ENCODE data around the gene HOXC10.

Gene HOXC10

GRCh38 chr12:53966385-53967133, 18.4 kb upstream of the HOXC10 start:
- Histone ChIP-seq H3K27ac (no peak overlapping the region), H3K4me3 (peak overlapping the region; percentile 47)
- TF ChIP-seq CTCF (IDR thresholded peaks at IDR 0.05): no peak
- no peak for DNase-seq (ENCODE audit: low spot score)

- Histone ChIP-seq H3K4me3 (no peak overlapping the region), H3K27ac (no peak overlapping the region)
- DNase-seq (ENCODE audit: low spot score): no peak
- no peak for TF ChIP-seq CTCF (IDR thresholded peaks at IDR 0.05)
Measured at GRCh38 chr12:53967421-53967925, 17.5 kb upstream of the HOXC10 start.

GRCh38 chr12:53968214-53969127, 16.5 kb upstream of the HOXC10 start:
- TF ChIP-seq CTCF (IDR thresholded peaks at IDR 0.05): no peak
- Histone ChIP-seq H3K4me3 (no peak overlapping the region), H3K27ac (no peak overlapping the region)
- no peak for DNase-seq (ENCODE audit: low spot score)

- no peak overlapping the region for H3K27ac ChIP-seq
- no peak for DNase-seq (ENCODE audit: low spot score)
- TF ChIP-seq CTCF (IDR thresholded peaks at IDR 0.05): no peak
- no peak overlapping the region for H3K4me3 ChIP-seq
Measured at GRCh38 chr12:53969588-53970259, 15.2 kb upstream of the HOXC10 start.

- H3K27ac ChIP-seq: no peak overlapping the region
- TF ChIP-seq CTCF (IDR thresholded peaks at IDR 0.05): no peak
- DNase-seq (ENCODE audit: low spot score): no peak
- no peak overlapping the region for H3K4me3 ChIP-seq
Measured at GRCh38 chr12:53970451-53970850, 14.5 kb upstream of the HOXC10 start.

- DNase-seq (ENCODE audit: low spot score): no peak
- no peak for TF ChIP-seq CTCF (IDR thresholded peaks at IDR 0.05)
- H3K4me3 ChIP-seq: no peak overlapping the region
Measured at GRCh38 chr12:53971129-53971528, 13.8 kb upstream of the HOXC10 start.

More at GRCh38 chr12:53971129-53971528, 13.8 kb upstream of the HOXC10 start:
- no peak overlapping the region for H3K27ac ChIP-seq

Measured in coronary artery (tissue), 2 donors.